HEK293 (cell line): ENCODE results near the gene FPGS.

Source experiments
- CTCF ChIA-PET: fragments of 350-600 bp; formaldehyde crosslinking; extraction: SDS; loops from one replicate; lab custom pipeline; 2021; ENCODE audit warnings: antibody characterized with exemption; lab: Yijun Ruan, JAX
- POLR2A ChIA-PET: fragments of 300-600 bp; formaldehyde crosslinking; extraction: SDS; loops from one replicate; lab custom pipeline; 2020; ENCODE audit warnings: antibody characterized with exemption, inconsistent platforms; lab: Yijun Ruan, JAX
- H3K27ac ChIP-seq: fragments of 200-500 bp; sonication (Bioruptor generic); 2 replicates; pipeline ENCODE4 v1.5.1; 2014; ENCODE audit warnings: low read depth, low read length, control low read depth, inconsistent platforms; ENCODE audit errors: extremely low read depth
- H3K36me3 ChIP-seq, 2 experiments: fragments of 200-500 bp in 1 of 2; sonication (Bioruptor generic) in 1 of 2; 1 replicate in 1 of 2; 2 replicates in 1 of 2; pipeline ENCODE4 v1.5.1; 2014 to 2017; ENCODE audit warnings: inconsistent platforms in 2 of 2, low read length in 2 of 2; ENCODE audit not compliant: control insufficient read depth in 2 of 2, insufficient read depth in 1 of 2
- H3K4me1 ChIP-seq: fragments of 200-500 bp; sonication (Bioruptor generic); 2 replicates; pipeline ENCODE4 v1.5.1; 2014; ENCODE audit warnings: mild to moderate bottlenecking, low read length, inconsistent platforms; ENCODE audit not compliant: control insufficient read depth, insufficient read depth
- H3K4me3 ChIP-seq: 2 replicates; pipeline ENCODE4 v1.5.1; 2011; ENCODE audit warnings: low read depth, mild to moderate bottlenecking, control low read depth, low read length, moderate library complexity
- H3K9me3 ChIP-seq: fragments of 200-500 bp; sonication (Bioruptor generic); 2 replicates; pipeline ENCODE4 v1.5.1; 2014; ENCODE audit warnings: low read depth, low read length, inconsistent platforms; ENCODE audit not compliant: control insufficient read depth, insufficient read depth
- BCL11A ChIP-seq: fragments of 450-650 bp; formaldehyde crosslinking; IDR thresholded peaks from 2 replicates; pipeline ENCODE4 v1.5.1; 2016; ENCODE audit warnings: low read depth, missing biosample characterization, missing genetic modification characterization
- EGR2 ChIP-seq: fragments of 450-650 bp; formaldehyde crosslinking; IDR thresholded peaks from 2 replicates; pipeline ENCODE4 v1.5.1; 2016; ENCODE audit warnings: low read depth, missing biosample characterization, missing genetic modification characterization
- GLIS1 ChIP-seq: fragments of 450-650 bp; formaldehyde crosslinking; IDR thresholded peaks from 2 replicates; pipeline ENCODE4 v1.5.1; 2016; ENCODE audit warnings: missing biosample characterization, missing genetic modification characterization
- GLIS2 ChIP-seq: fragments of 450-650 bp; formaldehyde crosslinking; IDR thresholded peaks from 2 replicates; pipeline ENCODE4 v1.5.1; 2016; ENCODE audit warnings: missing biosample characterization, missing genetic modification characterization
- MZF1 ChIP-seq: fragments of 450-650 bp; formaldehyde crosslinking; IDR thresholded peaks from 2 replicates; pipeline ENCODE4 v1.5.1; 2017; ENCODE audit warnings: missing biosample characterization, missing genetic modification characterization, borderline replicate concordance
- PRDM1 ChIP-seq: fragments of 450-650 bp; formaldehyde crosslinking; IDR thresholded peaks from 2 replicates; pipeline ENCODE4; 2016; ENCODE audit warnings: missing biosample characterization, missing genetic modification characterization
- RBAK ChIP-seq: fragments of 450-650 bp; formaldehyde crosslinking; IDR thresholded peaks from 2 replicates; pipeline ENCODE4 v1.5.1; 2016; ENCODE audit warnings: missing biosample characterization, missing genetic modification characterization
- REPIN1 ChIP-seq: fragments of 450-650 bp; formaldehyde crosslinking; IDR thresholded peaks from 2 replicates; pipeline ENCODE4 v1.5.1; 2017; ENCODE audit warnings: missing biosample characterization, missing genetic modification characterization, low read depth
- SP2 ChIP-seq: fragments of 450-650 bp; formaldehyde crosslinking; IDR thresholded peaks from 2 replicates; pipeline ENCODE4 v1.5.1; 2016; ENCODE audit warnings: missing biosample characterization, missing genetic modification characterization
- WT1 ChIP-seq: fragments of 450-650 bp; formaldehyde crosslinking; IDR thresholded peaks from 2 replicates; pipeline ENCODE4 v1.5.1; 2016; ENCODE audit warnings: missing biosample characterization, missing genetic modification characterization
- ZBTB10 ChIP-seq: fragments of 450-650 bp; formaldehyde crosslinking; IDR thresholded peaks from 2 replicates; pipeline ENCODE4 v1.5.1; 2016; ENCODE audit warnings: missing biosample characterization, missing genetic modification characterization
- ZBTB11 ChIP-seq: fragments of 450-650 bp; formaldehyde crosslinking; conservative IDR thresholded peaks from 2 replicates; pipeline ENCODE4 v1.5.1; 2016; ENCODE audit warnings: low read depth, missing biosample characterization, missing genetic modification characterization
- ZBTB17 ChIP-seq: fragments of 450-650 bp; formaldehyde crosslinking; IDR thresholded peaks from 2 replicates; pipeline ENCODE4 v1.5.1; 2016; ENCODE audit warnings: missing biosample characterization, missing genetic modification characterization
- ZNF138 ChIP-seq: fragments of 450-650 bp; formaldehyde crosslinking; IDR thresholded peaks from 2 replicates; pipeline ENCODE4 v1.5.1; 2016; ENCODE audit warnings: missing biosample characterization, missing genetic modification characterization, borderline replicate concordance
- ZNF174 ChIP-seq: fragments of 450-650 bp; formaldehyde crosslinking; IDR thresholded peaks from 2 replicates; pipeline ENCODE4 v1.5.0; 2017; ENCODE audit warnings: missing biosample characterization, mild to moderate bottlenecking, missing genetic modification characterization
- ZNF514 ChIP-seq: fragments of 450-650 bp; formaldehyde crosslinking; IDR thresholded peaks from 2 replicates; pipeline ENCODE4 v1.5.1; 2016; ENCODE audit warnings: missing biosample characterization, missing genetic modification characterization
- ZNF596 ChIP-seq: fragments of 450-650 bp; IDR thresholded peaks from 2 replicates; pipeline ENCODE4 v1.5.0; 2018; ENCODE audit warnings: missing biosample characterization, mild to moderate bottlenecking, missing genetic modification characterization, moderate library complexity
- ZNF626 ChIP-seq: fragments of 450-650 bp; sonication (Bioruptor Pico); formaldehyde crosslinking; IDR thresholded peaks from 2 replicates; pipeline ENCODE4 v1.5.1; 2018; ENCODE audit warnings: missing biosample characterization, missing genetic modification characterization, inconsistent platforms
- ZNF645 ChIP-seq: fragments of 450-650 bp; formaldehyde crosslinking; IDR thresholded peaks from 2 replicates; pipeline ENCODE4; 2016; ENCODE audit warnings: missing biosample characterization, missing genetic modification characterization
- ZNF670 ChIP-seq: fragments of 450-650 bp; formaldehyde crosslinking; IDR thresholded peaks from 2 replicates; pipeline ENCODE4 v1.5.1; 2016; ENCODE audit warnings: missing biosample characterization, missing genetic modification characterization, low read depth
- ZNF704 ChIP-seq: fragments of 450-650 bp; formaldehyde crosslinking; IDR thresholded peaks from 2 replicates; pipeline ENCODE4 v1.5.1; 2016; ENCODE audit warnings: missing biosample characterization, missing genetic modification characterization
- ZNF830 ChIP-seq: fragments of 450-650 bp; IDR thresholded peaks from 2 replicates; pipeline ENCODE4 v1.5.0; 2018; ENCODE audit warnings: missing biosample characterization, missing genetic modification characterization, low read depth, mild to moderate bottlenecking, moderate library complexity

FPGS gene

GRCh38 chr9:127838375-127839078 is 35.8 kb downstream of the FPGS start:
- CTCF ChIA-PET: interaction anchor here (0.7 to 1.3 kb wide), 2 partner anchors 31 to 248 kb away, joined by 4 to 6 read pairs; no protein-coding TSS in a partner anchor
- POLR2A ChIA-PET: no interaction called here
- Histone ChIP-seq H3K9me3 (no peaks in the 10 kb centered on the region), H3K27ac (no peak overlapping the region), H3K4me3 (no peak overlapping the region), H3K36me3 (no peaks in the 10 kb centered on the region), H3K4me1 (no peaks in the 10 kb centered on the region)
- TF ChIP-seq BCL11A (tag by site-specific recombination) (no peak), GLIS1 (tag by site-specific recombination) (peak; percentile 25; the same call in 1 of the 2 replicates), EGR2 (tag by site-specific recombination) (0 out of 2 replicates have a peak, but pooled peaks have one; percentile 19)

- TF ChIP-seq REPIN1 (no peak), ZNF596 (tag by site-specific recombination) (no peak), RBAK (tag by site-specific recombination) (no peak), ZNF704 (tag by site-specific recombination) (no peak), SP2 (tag by site-specific recombination) (no peak), ZNF174 (no peak), WT1 (tag by site-specific recombination) (no peak), EGR2 (tag by site-specific recombination) (no peak), ZNF626 (no peak), ZBTB10 (tag by site-specific recombination) (no peak), ZNF670 (tag by site-specific recombination) (no peak), ZNF645 (tag by site-specific recombination) (no peak), GLIS2 (tag by site-specific recombination) (no peak), ZBTB11 (no peak), ZNF514 (no peak), ZBTB17 (no peak), ZNF138 (no peak), PRDM1 (tag by site-specific recombination) (no peak), ZNF830 (tag by site-specific recombination) (no peak), MZF1 (tag by site-specific recombination) (no peak)
- TF ChIP-seq, all 188 proteins: peak for 0
- Histone ChIP-seq H3K9me3 (no peaks in the 10 kb centered on the region), H3K27ac (no peak overlapping the region), H3K36me3 (no peaks in the 10 kb centered on the region), H3K4me1 (no peaks in the 10 kb centered on the region), H3K4me3 (no peak overlapping the region)
- ChIA-PET POLR2A (no interaction called here), CTCF (interaction anchor here (0.8 to 1.5 kb wide), 4 partner anchors 15 to 275 kb away, joined by 3 to 8 read pairs (median 4); partner anchors contain the start of gene CDK9)
These were observed 38.6 kb downstream of the FPGS start for GRCh38 chr9:127841087-127841835.
